IPS DF 4.7 (cell line): Measurements from ENCODE around the gene PPFIA2.

Experiments used
- DNase-seq: peaks from one replicate; pipeline ENCODE4 v3.0.0-alpha.2; 2013; ENCODE audit warnings: low spot score; ENCODE audit errors: extremely low read depth

PPFIA2 gene

DNA sequence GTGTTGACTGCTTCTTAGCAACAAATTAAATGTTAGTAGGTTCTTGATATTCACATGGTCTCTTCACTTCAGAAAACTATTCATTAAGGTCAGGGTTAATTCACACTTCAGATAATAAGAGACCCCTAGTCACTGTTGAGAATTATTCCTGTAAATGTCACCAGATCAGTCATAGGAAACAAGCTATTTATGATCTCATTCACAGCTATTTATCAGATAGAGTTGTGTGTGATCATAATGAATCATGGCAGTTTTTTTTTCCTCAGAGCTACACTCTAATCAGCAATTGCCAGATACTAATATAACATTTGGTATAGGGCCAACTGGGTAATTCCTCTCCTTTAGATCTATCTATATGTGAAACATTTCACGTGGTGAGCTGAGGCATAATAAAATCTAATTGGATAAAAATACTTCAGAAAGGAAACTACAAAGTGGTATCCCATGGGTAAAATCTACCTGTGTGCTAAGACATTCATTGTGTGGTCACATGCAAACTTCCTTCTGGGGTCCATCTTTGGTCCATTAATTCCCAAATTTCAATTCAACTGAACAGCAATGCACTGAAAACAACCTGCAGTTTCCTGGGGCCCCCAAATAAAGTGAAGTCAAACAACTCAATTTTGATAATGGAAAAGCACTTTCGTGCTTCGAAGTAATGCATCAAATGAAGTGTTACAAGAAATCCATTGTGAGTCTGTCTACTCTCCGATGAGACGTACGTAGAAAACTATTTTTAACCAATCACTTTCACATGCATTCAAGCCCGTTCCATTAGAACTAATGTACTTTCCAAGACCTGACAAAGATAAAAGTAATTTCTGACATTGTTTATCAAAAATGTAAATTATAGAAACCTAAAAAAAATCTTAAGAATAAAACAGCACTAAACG lies 484.3 kb downstream of the PPFIA2 start:
- DNase-seq, result no peak

DNA sequence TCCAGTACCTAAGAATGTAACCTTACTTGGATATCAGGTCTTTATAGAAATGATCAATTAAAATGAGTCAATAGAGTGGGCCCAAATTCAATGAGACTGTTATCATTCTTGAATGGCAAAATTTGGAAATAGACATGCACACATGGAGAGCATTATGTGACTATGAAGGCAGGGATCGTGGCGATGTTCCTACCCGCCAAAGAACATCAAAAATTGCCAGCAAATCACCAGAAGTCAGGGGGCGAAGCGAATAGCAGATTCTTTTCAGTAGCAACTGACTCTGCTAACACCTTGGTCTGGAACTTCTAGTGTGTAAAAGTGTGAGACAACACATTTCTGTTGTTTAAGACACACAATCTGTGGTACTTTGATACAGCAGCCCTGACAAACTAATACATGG lies 488.8 kb downstream of the PPFIA2 start:
- no peak for DNase-seq

DNA sequence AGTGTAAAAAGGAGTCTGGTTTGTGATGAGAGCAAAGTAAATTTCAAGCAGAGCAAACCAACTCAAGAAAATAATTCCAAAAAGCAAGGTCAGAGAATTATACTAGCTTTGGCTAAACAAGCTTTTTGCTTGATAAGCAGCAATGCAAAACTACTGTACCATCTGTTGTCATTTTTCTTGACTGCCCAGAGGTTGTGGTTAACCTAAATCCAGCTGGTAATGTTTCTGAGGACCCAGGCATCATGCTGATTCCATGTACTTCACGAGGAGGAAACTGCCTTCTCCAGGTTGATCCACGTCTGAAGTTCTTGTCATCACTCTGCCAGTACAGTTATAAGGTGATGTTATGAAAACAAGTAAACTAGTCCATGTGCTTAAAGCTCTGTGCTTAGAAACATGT lies 496.1 kb downstream of the PPFIA2 start:
- DNase-seq, result no peak

DNA sequence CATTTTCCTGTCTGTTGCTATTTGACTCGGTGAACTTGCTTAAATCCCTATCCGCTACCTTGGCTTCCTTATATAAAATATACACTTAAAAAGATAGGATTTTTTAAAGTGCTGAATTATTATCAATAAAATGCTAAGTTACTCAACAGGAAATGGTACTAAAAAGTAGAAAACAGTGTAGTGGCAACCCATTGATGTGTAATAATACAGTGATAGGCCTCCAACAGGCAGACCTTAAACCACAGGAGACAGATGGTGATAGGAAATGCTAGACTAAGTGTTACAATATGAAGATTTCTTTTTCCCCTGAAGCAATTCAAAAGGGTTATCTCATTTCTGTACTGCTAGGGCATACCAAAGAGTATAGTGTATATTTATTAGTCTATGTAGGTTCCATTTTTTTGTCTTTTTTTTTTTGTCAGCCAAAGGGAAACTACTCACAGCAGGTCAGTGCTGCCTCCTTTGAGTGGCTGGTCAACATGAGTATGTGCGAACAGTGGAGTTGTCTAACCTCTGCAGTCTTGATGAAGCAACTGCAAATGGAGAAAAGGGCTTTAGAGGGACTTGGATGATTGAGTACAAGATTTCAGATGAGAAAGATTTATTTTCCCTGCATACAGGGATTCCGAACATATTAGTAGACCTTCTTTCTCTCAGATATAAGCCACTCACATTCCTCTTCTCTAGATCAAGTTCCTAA lies 497.5 kb downstream of the PPFIA2 start:
- DNase-seq, result no peak

DNA sequence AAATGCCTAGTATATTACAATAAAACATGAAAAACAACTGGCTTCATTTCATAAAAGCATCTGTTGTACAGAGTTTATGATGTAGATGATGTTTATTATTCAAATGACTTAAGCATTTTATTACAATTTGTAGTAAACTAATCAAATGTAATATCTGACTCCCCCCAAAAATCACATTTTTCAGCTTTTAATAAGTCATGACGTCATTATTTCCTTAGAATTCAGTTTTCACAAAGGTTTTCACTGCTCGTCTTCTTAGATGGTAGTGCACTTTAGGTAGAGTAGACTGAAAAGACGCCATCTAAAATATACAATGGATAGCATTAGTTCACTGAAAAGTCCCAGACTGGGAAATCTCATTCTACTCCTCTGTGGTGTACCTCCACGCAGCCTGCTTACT lies 499.8 kb downstream of the PPFIA2 start:
- DNase-seq, result no peak

DNA sequence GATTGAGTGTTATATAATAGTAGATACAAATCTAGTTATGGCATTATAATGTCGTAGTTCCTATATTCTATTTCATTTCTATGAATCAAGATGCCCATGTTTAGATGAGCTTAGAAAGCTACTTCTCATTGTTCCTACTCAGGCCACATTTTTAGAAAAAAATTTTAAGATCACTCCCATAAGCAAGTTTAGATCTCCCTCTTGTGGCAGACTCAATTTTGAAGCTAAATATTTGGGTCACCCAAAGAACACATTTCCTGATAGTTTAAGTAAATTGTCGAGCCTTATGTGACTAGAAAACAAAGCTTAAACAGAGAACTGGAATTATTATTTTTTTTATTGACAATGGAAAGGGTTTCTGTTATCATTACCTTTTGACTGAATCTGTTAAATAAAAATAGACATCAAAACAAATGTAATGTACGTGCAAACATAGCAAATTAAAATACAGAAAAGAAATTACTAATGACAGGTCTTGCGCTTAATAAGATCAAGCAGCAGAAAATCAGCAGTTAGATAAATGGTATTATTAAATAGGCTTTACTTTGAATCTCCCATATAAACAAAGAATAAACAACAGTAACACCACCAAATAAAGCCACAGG lies 501.1 kb downstream of the PPFIA2 start:
- no peak for DNase-seq

DNA sequence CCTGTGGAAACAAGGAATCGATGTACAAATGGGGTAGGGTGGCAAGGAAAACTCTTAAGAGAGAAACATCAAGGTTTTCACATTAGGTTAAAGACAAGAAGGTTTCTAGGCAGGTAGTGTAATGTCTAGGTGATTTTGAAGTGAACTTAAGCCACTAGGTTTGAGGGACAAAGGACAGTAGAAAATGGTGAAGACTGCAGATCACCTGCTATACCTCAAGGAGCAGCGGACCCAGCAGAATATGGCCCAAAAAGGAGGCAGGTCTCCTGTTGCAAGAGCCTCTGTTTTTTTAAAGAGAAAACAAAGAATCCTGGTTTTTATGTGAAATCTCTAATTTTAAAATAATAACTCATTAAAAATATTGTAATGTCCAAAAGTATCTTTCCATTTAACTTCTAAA lies 503.2 kb downstream of the PPFIA2 start:
- DNase-seq, result no peak

DNA sequence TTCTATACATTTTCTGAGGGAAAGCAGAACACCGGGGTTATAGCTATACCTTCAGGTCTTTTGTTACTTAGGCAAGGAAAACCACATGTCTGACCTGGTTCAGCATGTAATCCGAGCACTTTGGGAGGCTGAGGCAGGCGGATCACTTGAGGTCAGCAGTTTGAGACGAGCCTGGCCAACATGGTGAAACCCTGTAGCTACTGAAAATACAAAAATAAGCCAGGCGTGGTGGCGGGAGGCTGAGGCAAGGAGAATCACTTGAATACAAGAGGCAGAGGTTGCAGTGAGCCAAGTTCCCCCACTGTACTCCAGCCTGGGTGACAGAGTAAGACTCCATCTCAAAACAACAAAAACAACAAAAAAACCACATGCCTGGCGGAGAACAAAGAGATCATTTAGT lies 503.7 kb downstream of the PPFIA2 start:
- no peak for DNase-seq

DNA sequence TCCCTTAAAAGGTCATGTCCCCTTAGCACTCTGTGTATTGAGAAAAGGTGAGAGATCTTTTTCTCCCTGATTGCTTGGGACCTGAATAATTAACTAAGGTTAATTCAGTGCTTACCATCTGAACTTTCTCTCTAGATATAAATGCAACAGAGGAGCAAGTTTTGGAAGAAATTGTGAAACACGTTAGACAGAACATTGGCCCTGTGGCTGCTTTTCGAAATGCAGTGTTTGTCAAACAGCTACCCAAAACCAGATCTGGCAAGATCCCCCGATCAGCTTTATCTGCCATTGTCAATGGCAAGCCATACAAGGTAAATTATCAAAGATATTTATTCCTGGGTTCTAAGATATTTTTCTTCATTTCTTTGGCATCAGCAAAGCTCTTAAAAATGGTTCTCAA lies 505.8 kb downstream of the PPFIA2 start:
- DNase-seq, result no peak

DNA sequence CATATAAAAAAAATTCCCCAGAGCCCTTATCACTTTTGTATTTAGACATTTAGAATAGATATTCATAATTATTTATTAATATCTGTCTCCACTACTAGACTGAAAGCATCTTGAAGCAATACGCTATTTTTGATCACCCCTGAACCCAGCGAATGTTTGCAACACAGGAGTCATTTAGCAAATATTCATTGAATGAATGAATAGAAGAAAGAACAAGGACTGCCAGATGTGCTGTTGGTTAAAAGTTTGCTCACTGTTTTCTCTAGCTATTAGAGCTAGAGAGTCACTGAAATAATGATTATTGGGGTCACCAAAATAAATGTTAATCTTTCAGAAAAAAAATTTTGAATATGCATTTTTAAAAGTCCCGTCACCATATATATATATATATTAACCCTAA lies 506.9 kb downstream of the PPFIA2 start:
- DNase-seq, result no peak

DNA sequence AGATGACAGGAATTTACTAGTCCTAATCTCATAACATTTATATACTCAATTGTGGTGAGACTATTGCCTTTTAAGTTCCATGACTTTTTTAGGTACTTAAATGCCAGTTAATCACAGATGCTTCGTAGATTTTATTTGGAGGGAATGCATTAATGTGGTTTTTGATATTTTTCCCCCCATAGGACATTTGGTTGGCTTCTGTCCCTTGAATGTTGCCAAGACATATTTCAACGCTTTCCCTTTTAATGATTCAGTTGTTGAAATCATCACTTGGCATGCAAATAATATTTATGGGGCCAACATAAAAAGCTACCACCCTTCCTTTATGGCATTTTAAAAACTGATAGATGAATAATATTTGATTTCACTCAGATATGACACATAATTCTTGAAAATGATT lies 509.2 kb downstream of the PPFIA2 start:
- DNase-seq, result no peak

DNA sequence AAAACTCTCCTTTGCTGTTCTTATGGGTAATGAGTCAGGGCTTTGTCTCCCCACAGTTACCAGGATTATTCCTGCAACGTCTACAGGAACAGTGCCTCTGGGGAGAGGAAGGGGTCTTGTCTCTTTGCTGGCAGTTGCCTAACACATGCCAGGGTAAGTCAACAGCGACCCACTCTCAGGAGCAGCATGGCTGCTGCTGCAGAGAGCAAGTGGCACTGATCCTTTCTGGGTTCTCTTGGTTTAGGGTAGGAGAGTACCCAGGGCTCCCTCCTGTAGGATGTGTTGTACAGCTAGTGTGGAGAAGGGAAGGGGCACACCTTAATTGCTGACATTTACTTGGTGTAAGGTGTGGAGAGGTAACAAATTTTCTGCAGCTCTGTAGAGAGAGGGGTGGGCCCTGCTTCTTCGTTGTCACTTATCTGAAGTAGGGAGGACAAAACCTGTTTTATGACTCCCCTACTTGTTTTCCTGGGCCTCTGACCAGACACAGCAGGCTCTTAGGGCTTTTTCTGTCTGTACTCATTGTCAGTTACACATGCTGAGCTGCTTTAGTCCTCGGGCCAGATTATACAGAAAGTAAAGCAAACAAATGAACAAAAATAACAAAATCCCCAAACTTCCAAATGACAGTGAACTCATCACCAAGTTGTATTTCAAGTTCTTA lies 513.1 kb downstream of the PPFIA2 start:
- no peak for DNase-seq

DNA sequence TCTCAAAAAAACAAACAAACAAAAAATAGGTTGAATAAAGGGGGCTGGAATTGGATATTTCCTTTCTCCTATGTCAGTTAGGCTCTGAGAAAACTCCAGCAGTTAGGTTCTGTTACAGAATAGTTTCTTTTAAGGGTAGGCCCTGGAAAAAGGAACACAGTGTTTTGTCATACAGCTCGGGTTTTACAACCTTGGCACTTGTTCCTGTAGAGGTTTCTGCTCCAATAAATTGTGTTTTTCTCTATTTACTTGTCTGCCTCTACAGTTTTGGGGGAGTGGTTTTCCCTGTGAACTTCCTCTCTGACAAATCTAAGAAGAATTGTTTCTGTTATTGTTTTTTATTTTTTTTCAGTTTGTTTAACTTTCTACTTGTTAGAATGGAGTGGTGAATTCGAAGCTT lies 513.7 kb downstream of the PPFIA2 start:
- no peak for DNase-seq

DNA sequence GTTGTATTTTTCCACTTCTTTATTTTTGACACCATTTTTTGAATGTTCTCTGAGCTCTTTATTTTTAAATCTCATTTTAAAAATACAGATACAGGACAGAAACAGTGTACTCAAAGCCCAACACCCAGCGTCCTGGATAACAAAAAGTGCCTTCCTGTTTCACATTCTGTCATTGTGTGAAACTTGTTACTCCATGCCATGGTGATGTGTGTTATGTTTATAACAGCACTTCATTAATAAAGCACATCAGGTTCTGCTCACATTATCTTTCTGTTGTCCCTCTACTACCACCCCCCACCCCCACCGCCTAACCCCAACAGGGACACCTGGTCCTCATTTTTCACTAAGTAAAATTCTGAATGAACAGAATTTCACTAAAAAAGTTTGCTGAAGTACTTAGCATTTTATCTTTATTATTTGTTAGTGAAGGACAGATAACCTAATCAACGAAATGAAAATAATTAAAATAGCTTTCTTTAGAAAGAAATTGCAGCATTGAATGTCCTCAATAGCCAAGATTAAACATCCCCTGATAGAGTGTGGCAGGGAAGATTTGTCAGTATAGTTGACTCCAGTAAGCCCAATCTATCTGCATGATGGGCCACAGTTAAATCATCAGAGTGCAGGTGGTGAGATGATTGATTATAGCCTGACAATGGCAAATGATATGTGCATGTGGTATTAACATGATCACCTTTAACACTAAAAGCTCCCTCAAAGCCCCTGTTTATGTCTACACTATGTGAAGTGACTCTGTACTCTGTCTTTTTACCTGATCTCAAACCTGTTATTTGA lies 527.4 kb downstream of the PPFIA2 start:
- DNase-seq, result no peak

DNA sequence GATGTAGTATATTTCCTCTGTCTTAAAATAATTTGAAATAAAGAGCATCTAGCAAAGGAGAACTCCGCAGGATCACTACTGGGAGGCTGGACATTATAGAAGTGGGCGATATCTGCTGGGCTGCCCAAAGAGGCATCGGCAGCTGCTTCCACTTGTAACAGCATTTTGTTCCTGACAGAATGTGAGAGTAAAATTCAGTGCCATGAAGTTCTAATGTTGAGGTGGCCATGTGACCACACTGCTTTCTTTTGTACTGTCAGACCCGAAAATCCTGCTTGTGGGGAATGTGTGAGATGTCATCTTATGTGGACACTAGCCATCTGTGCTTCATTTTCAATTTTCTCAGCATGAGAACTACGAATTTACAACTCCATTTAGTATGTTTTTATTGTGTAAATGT lies 529.4 kb downstream of the PPFIA2 start:
- DNase-seq, result no peak

DNA sequence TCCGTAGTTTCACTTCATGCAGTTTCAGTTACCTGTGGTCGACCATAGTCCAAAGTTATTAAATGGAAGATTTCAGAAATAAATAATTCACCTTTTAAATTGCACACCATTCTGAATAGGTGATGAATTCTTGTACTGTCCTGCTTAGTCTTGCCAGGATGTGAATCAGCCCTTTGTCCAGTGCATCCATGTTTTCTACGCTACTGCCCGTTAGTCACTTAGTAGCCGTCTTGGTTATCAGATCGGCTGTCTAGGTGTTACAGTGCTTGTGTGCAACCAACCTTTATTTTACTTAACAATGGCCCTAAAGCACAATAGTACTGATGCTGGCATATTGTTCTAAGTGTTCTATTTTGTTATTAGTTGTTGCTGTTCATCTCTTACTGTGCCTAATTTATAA lies 534.5 kb downstream of the PPFIA2 start:
- DNase-seq, result no peak

DNA sequence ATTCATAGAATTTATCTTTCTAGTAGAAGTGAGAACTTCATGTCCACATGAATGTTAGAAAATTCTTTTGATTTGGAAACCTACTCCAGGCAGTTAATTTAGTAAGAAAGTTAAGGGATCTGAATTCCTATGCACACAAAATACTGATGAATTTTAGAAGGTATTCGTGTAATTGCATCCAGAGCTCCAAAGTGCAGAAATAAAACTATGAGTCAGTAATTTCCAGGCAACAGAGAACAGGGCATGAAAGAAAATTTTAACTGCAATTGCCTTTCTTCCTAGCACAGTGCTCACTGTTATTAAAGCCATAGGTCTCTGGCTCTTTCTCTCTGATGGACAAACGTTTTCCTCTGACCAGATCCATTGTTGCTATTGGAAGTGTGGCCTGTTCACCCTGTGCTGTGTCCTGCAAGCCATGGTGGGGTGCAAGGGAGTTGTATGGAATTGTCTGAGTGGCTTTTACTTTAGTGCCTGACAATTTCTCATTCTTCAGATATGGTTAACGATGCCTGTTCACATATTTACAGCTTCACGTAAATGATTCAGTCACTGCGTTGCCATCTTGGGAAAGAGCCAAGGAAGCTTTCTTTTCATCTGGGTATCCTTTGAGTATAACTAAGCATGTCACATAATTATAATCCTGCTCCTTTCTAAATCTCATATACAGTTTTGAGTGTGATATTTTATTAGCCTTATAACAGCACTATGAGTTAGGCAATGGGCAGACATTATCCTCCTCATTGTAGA lies 536.1 kb downstream of the PPFIA2 start:
- no peak for DNase-seq

DNA sequence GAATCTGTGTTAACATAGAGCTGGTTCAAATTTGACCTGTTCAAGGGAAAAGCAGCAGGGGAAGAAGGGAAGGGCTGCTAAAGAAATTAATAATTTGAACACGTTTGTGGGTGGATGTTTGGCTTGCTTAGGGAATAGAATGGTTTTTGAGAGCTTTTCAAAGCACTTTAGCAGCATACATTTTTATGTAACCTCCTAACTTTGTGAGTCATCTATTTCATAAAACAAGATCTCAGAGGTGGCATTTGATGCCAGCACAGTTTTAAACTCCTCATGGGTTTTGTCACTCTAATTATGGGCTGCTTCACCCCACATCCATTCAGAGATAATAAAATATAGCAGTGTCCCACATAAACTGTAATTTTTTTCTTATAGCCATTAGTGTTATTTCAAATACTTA lies 537.5 kb downstream of the PPFIA2 start:
- DNase-seq, result no peak

DNA sequence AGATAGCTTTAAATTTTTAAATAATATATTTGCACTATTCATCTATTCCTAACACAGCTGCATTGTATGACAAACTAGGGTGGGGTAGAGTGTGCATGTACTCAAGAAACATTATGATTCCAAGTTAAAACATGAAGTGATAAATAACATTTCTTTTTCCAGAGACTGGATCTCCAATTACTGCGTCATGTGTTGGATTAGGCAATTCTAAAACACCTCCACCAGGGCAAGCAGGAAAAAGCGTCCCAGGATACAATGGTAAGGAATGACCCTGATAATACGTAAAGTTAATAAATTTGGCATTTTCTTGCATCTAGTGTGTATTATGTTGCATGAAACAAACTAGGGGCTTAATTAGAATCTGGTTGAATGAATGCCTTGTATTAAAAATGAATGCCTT lies 542.4 kb downstream of the PPFIA2 start:
- no peak for DNase-seq

DNA sequence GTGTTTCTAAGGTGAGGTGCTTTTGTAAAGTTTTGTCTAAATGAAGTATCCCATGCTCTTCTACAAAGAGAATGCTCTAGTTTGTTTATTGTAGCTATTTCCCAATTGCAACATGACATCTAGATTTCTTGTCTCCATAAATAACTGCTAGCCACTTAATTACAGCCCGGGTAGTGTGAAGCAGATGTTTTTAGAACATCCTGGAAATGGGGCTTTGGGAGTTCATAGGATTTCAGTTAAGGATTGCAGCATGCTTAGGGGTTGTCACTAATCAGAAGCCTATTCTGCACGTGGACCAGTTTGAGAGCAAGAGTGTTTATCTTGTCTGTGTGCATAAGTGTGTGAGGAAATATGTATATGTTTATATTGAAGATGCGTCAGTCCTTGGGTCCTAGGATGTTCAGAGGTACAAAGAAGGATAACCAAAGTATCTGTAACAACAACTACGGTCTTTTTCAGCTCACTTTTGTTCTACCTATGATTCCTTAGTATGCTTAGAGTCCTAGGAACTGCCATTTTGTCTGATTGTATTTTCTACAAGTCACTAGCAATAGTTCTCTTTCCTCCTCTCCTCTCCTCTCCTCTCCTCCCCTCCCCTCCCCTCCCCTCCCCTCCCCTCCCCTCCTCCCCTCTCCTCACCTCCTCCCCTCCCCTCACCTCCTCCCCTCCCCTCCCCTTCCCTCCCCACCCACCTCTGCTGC lies 546.0 kb downstream of the PPFIA2 start:
- no peak for DNase-seq
